ENCODE results near the gene A3GALT2. TPM values are rescaled to one million over a fixed set of nuclear protein-coding genes. Genes with fewer than 3 reads are reported as not detected.

The A3GALT2 gene
- total RNA-seq, 3 donors from 2014 or later = not detected

DNA sequence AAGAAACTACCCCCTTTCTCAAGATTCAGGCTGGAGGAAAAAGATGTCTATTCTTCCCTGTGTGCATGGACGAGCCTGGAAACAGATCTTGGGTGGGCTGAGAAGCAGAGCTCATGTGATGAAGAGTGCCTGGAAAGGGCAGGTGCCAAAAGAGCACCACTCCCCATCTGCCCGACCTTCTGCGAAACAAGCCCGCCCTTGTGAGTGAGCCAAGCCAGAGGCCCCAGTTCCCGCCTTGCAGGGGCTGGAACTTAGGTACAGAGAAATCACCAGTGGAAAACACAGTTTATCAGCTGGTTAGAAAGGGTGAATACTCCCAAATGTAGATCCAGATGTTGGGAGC, 26.7 kb upstream of the A3GALT2 start:
- Histone ChIP-seq H3K9me3 (no peaks in the 10 kb centered on the region), H3K4me3 (no peak overlapping the region), H3K4me1 (ENCODE audit: low read depth) (peaks cover 50% of the 10 kb centered on the region), H3K36me3 (ENCODE audit: low read depth) (no peaks in the 10 kb centered on the region)
- TF ChIP-seq, protein P1, sequence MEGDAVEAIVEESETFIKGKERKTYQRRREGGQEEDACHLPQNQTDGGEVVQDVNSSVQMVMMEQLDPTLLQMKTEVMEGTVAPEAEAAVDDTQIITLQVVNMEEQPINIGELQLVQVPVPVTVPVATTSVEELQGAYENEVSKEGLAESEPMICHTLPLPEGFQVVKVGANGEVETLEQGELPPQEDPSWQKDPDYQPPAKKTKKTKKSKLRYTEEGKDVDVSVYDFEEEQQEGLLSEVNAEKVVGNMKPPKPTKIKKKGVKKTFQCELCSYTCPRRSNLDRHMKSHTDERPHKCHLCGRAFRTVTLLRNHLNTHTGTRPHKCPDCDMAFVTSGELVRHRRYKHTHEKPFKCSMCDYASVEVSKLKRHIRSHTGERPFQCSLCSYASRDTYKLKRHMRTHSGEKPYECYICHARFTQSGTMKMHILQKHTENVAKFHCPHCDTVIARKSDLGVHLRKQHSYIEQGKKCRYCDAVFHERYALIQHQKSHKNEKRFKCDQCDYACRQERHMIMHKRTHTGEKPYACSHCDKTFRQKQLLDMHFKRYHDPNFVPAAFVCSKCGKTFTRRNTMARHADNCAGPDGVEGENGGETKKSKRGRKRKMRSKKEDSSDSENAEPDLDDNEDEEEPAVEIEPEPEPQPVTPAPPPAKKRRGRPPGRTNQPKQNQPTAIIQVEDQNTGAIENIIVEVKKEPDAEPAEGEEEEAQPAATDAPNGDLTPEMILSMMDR (IDR thresholded peaks at IDR 0.05) = no peak
- intact Hi-C loops (cut with DNase I, micrococcal nuclease) = no loop called here
- DNase-seq (peak in 1 of 3 donors; percentile 34), ATAC-seq (peak; percentile 5)

GRCh38 chr1:33346927-33347649, 26.2 kb upstream of the A3GALT2 start:
- intact Hi-C loops (cut with DNase I, micrococcal nuclease) = no loop called here
- Histone ChIP-seq H3K9me3 (no peaks in the 10 kb centered on the region), H3K4me3 (no peak overlapping the region), H3K36me3 (ENCODE audit: low read depth) (no peaks in the 10 kb centered on the region), H3K4me1 (ENCODE audit: low read depth) (peaks cover 55% of the 10 kb centered on the region)
- peak; percentile 37 for ATAC-seq
- DNase-seq = peak in 1 of 3 donors; percentile 54
- TF ChIP-seq, protein P1 (IDR thresholded peaks at IDR 0.05) = no peak

DNA sequence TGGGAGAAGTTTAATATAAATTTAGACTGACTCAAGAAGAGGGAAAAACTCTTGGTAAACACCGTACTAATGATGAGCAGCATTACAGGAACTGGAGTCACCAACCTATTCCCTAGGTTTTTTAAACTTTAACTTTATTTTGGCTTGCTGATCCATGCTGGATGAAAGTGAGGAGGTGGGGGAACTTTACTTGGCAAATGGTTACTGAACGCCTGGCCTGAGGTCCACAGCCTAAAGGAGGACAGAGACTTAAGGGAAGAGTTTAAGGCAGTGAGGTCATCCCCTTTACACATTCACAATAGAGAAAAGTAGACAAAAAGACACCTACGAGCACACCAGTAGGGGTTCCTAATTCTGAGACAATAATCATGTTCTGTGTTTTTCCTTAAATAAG, 25.6 kb upstream of the A3GALT2 start:
- peaks cover 61% of the 10 kb centered on the region for H3K4me1 ChIP-seq (ENCODE audit: low read depth)
- intact Hi-C loops (cut with DNase I, micrococcal nuclease) = no loop called here
- TF ChIP-seq, protein P1 (IDR thresholded peaks at IDR 0.05) = no peak
- no peak overlapping the region for H3K4me3 ChIP-seq
- H3K9me3 ChIP-seq = no peaks in the 10 kb centered on the region
- no peak for ATAC-seq
- H3K36me3 ChIP-seq (ENCODE audit: low read depth) = no peaks in the 10 kb centered on the region
- DNase-seq = no peak

DNA sequence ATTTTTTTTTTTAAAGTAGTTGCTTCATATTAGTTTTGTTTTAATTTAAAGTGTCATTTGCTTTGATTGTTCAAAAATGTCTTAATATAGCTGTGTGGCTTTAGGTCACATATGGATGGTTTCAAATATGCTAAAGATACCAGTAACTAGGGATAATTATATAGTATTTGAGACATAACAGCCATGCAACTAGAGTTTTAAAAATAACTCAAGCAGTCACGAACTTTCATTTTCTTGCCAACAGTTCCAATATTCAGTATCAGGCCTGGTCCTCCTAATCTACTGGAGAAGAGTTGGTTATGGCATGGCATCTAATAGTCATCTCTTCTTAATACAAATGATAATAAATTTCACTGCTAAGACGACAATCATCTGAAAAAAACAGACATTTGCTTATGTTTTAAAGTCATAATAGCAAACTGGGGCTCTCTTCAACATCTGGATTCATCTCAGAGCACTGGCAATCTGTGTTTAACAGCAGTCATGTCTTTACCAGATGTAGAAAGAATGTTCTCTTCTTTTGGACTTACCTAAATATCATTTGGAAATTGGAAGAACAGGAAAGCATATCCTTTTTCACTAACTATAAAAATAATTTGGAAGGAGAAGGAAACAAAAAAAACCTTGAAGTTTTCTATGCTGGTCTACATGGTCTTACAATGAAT, 24.1 kb upstream of the A3GALT2 start:
- TF ChIP-seq, protein P1 (IDR thresholded peaks at IDR 0.05) = no peak
- H3K4me1 ChIP-seq (ENCODE audit: low read depth) = peaks cover 74% of the 10 kb centered on the region
- ATAC-seq (no peak), DNase-seq (no peak)
- H3K9me3 ChIP-seq = no peaks in the 10 kb centered on the region
- no peaks in the 10 kb centered on the region for H3K36me3 ChIP-seq (ENCODE audit: low read depth)
- no peak overlapping the region for H3K4me3 ChIP-seq
- intact Hi-C loops (cut with DNase I, micrococcal nuclease) = no loop called here

GRCh38 chr1:33343539-33343938, 22.6 kb upstream of the A3GALT2 start:
- TF ChIP-seq, protein P1 (IDR thresholded peaks at IDR 0.05) = no peak
- H3K4me3 ChIP-seq = no peak overlapping the region
- no peaks in the 10 kb centered on the region for H3K36me3 ChIP-seq (ENCODE audit: low read depth)
- ATAC-seq (no peak), DNase-seq (no peak)
- intact Hi-C loops (cut with DNase I, micrococcal nuclease) = no loop called here
- H3K4me1 ChIP-seq (ENCODE audit: low read depth) = peaks cover 88% of the 10 kb centered on the region
- H3K9me3 ChIP-seq = no peaks in the 10 kb centered on the region

All from mucosa of descending colon (tissue), 3 donors.